Loucy (cell line): ENCODE results near the gene RPUSD3.
A peak's percentile ranks its signal among the peaks of the same experiment; 100 is the strongest.

Experiments
- H2AFZ ChIP-seq: fragments of 200-600 bp; sonication (generic); 2 replicates; pipeline ENCODE4 v1.6.0; 2016; ENCODE audit warnings: antibody characterized with exemption, mild to moderate bottlenecking, low read length, moderate library complexity
- H3F3A ChIP-seq: fragments of 200-600 bp; 2 replicates; pipeline ENCODE4 v1.6.0; 2016; ENCODE audit warnings: antibody characterized with exemption, low read depth, mild to moderate bottlenecking
- H3K27me3 ChIP-seq: fragments of 200-600 bp; sonication (generic); 2 replicates; pipeline ENCODE4 v1.6.1; 2014; ENCODE audit warnings: low read length, mild to moderate bottlenecking; ENCODE audit not compliant: insufficient read depth, poor library complexity, severe bottlenecking
- H3K36me3 ChIP-seq: fragments of 200-600 bp; sonication (generic); 2 replicates; pipeline ENCODE4 v1.6.1; 2016; ENCODE audit warnings: low read length; ENCODE audit not compliant: insufficient read depth
- H3K4me1 ChIP-seq: fragments of 200-600 bp; sonication (generic); 2 replicates; pipeline ENCODE4 v1.5.1; 2014; ENCODE audit warnings: low read length, mild to moderate bottlenecking; ENCODE audit not compliant: insufficient read depth, poor library complexity, severe bottlenecking
- H3K4me2 ChIP-seq: fragments of 200-600 bp; sonication (generic); 2 replicates; pipeline ENCODE4 v1.6.0; 2014; ENCODE audit warnings: antibody characterized with exemption, low read length, low read depth, mild to moderate bottlenecking; ENCODE audit not compliant: poor library complexity, severe bottlenecking
- H3K4me3 ChIP-seq: fragments of 200-600 bp; sonication (generic); 2 replicates; pipeline ENCODE4 v1.5.1; 2014; ENCODE audit warnings: low read length, mild to moderate bottlenecking, mixed read lengths; ENCODE audit not compliant: poor library complexity, severe bottlenecking
- H3K79me2 ChIP-seq: fragments of 200-600 bp; sonication (generic); 2 replicates; pipeline ENCODE4 v1.6.1; 2014; ENCODE audit warnings: low read length; ENCODE audit not compliant: insufficient read depth
- H3K9ac ChIP-seq: fragments of 200-600 bp; sonication (generic); 2 replicates; pipeline ENCODE4 v1.6.0; 2014; ENCODE audit warnings: mild to moderate bottlenecking, low read depth, low read length, moderate library complexity; ENCODE audit not compliant: poor library complexity, severe bottlenecking
- H3K9me2 ChIP-seq: fragments of 200-600 bp; sonication (generic); replicated peaks from 2 replicates; pipeline ENCODE4 v1.6.1; 2016; ENCODE audit warnings: low read depth, low read length, mixed read lengths
- H3K9me3 ChIP-seq: fragments of 200-600 bp; sonication (generic); 2 replicates; pipeline ENCODE4 v1.6.1; 2014; ENCODE audit warnings: mild to moderate bottlenecking, antibody characterized with exemption, low read length, low read depth; ENCODE audit not compliant: insufficient read depth
- H4K20me1 ChIP-seq: fragments of 200-600 bp; sonication (generic); 2 replicates; pipeline ENCODE4 v1.6.0; 2014; ENCODE audit warnings: antibody characterized with exemption, low read length, mild to moderate bottlenecking; ENCODE audit not compliant: insufficient read depth, poor library complexity, severe bottlenecking
- CTCF ChIP-seq: fragments of 200-600 bp; sonication (generic); conservative IDR thresholded peaks from 2 replicates; pipeline ENCODE4 v1.5.1; 2014; ENCODE audit warnings: mild to moderate bottlenecking, antibody characterized with exemption, low read length
- EZH2phosphoT487 ChIP-seq: fragments of 200-600 bp; IDR thresholded peaks from 2 replicates; pipeline ENCODE4 v1.6.1; 2018; ENCODE audit warnings: antibody characterized with exemption, mild to moderate bottlenecking, moderate library complexity, borderline replicate concordance

Gene RPUSD3

GRCh38 chr3:9793161-9793781 is 50.5 kb downstream of the RPUSD3 start:
- Histone ChIP-seq H3K27me3 (no peaks in the 10 kb centered on the region), H4K20me1 (peaks cover 24% of the 10 kb centered on the region), H3K4me1 (peaks cover 39% of the 10 kb centered on the region), H3F3A (no peaks in the 10 kb centered on the region), H3K36me3 (peaks cover 12% of the 10 kb centered on the region; the same call in 1 of the 2 replicates), H2AFZ (peak overlapping the region; percentile 82; the same call in 1 of the 2 replicates), H3K4me2 (peak overlapping the region; percentile 96), H3K9me3 (no peaks in the 10 kb centered on the region), H3K4me3 (peak overlapping the region; percentile 97), H3K79me2 (peaks cover 83% of the 10 kb centered on the region), H3K9me2 (no peaks in the 10 kb centered on the region), H3K9ac (peak overlapping the region; percentile 99)
- TF ChIP-seq CTCF (no peak), EZH2phosphoT487 (no peak)

GRCh38 chr3:9792405-9793160 is 51.2 kb downstream of the RPUSD3 start, which contains the start of the genes ARPC4 and TADA3:
ARPC4 (plus strand) TSS chr3:9793082; CDS start chr3:9793122, 40 bp downstream.
TADA3 (minus strand) TSS chr3:9792473; CDS start chr3:9791466, 1,007 bp downstream.
- peaks cover 24% of the 10 kb centered on the region for H4K20me1 ChIP-seq
- H3K4me2 ChIP-seq, result peak within 1 kb of the TSS; percentile 96
- TF ChIP-seq CTCF (no peak), EZH2phosphoT487 (no peak)
- H3K79me2 ChIP-seq, result peaks cover 76% of the 10 kb centered on the region
- no peaks in the 10 kb centered on the region for H3K9me2 ChIP-seq
- peak within 1 kb of the TSS; percentile 97 for H3K4me3 ChIP-seq
- H3K27me3 ChIP-seq, result no peaks in the 10 kb centered on the region
- peak within 1 kb of the TSS; percentile 99 for H3K9ac ChIP-seq
- H3K36me3 ChIP-seq, result peaks cover 6% of the 10 kb centered on the region; the same call in 1 of the 2 replicates
- peak within 1 kb of the TSS; percentile 82 for H2AFZ ChIP-seq
- H3K9me3 ChIP-seq, result no peaks in the 10 kb centered on the region
- no peaks in the 10 kb centered on the region for H3F3A ChIP-seq
- peaks cover 39% of the 10 kb centered on the region for H3K4me1 ChIP-seq

- TF ChIP-seq EZH2phosphoT487 (no peak), CTCF (no peak)
- Histone ChIP-seq H3K27me3 (no peaks in the 10 kb centered on the region), H3K4me2 (peak overlapping the region; percentile 96), H3K4me3 (peak overlapping the region; percentile 97), H2AFZ (peak overlapping the region; percentile 82; the same call in 1 of the 2 replicates), H3K36me3 (no peaks in the 10 kb centered on the region; the same call in 1 of the 2 replicates), H3K9me2 (no peaks in the 10 kb centered on the region), H4K20me1 (peaks cover 24% of the 10 kb centered on the region), H3K9ac (peak overlapping the region; percentile 99), H3K4me1 (peaks cover 39% of the 10 kb centered on the region), H3K79me2 (peaks cover 69% of the 10 kb centered on the region), H3K9me3 (no peaks in the 10 kb centered on the region), H3F3A (no peaks in the 10 kb centered on the region)
These were observed 51.9 kb downstream of the RPUSD3 start for GRCh38 chr3:9791790-9792404.
